Activated T-cell treated with anti-CD3 and anti-CD28 coated beads for 4 hours (primary cell): ENCODE measurements around the gene VWCE.
"Not testable (repeated sequence)": the region's sequence is repeated elsewhere in the genome, so short reads cannot be mapped to it uniquely, and the experiment has no call there.

ENCODE experiments used
- DNase-seq: peaks from one replicate; pipeline ENCODE4 v3.0.0-alpha.2; 2020

The VWCE gene

GRCh38 chr11:61250796-61251765, 44.0 kb downstream of the VWCE start:
- DNase-seq = not testable (repeated sequence)

DNA sequence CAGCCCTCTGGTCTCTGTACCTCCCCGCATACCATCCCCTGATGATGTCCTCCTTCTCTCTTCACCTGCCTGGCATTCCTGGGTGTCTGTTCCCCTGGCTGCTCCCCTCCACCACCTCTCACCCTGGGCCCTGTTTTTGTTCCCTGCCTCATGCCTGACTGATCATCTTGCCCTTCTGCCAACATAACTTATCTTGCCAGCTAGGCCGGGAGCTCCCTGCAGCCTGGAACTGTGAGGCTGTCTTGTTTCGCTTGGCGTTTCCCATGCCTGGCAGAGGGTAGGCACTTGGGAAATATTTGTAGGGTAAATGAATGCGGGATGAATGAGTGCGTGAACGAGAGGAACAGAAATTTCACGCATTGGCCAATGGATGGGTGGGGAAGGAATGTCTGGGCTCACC, 45.9 kb downstream of the VWCE start:
- DNase-seq = not testable (repeated sequence)

DNA sequence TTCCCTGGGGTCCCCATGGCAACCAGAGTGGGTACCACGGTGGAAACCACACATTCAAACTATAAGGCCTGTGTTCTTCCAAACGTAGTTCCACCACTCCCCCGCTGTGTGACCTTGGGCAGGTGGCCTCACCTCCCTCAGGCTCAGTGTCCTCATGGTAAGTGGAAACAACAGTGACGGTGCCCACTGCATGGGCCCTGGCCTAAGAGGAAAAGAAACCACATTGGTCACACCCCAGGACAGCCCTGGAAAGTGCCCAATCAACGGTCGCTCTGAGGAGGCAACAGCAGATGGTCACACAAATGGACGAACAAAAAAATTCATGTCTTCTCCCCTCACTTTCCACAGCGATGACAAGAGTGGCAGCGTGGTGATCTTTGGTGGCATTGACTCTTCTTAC, 47.0 kb downstream of the VWCE start:
- not testable (repeated sequence) for DNase-seq

GRCh38 chr11:61245284-61245964, 49.7 kb downstream of the VWCE start:
- DNase-seq = not testable (repeated sequence)

GRCh38 chr11:61241526-61241925, 53.6 kb downstream of the VWCE start:
- DNase-seq = not testable (repeated sequence)

GRCh38 chr11:61240875-61241274, 54.2 kb downstream of the VWCE start, which contains the start of gene PGA5:
TSS of gene PGA5 (plus strand) at chr11:61241175. CDS start at chr11:61241227, 52 bp downstream.
- not testable (repeated sequence) for DNase-seq

- DNase-seq = not testable (repeated sequence)
Observed at GRCh38 chr11:61240288-61240687, 54.8 kb downstream of the VWCE start.

DNA sequence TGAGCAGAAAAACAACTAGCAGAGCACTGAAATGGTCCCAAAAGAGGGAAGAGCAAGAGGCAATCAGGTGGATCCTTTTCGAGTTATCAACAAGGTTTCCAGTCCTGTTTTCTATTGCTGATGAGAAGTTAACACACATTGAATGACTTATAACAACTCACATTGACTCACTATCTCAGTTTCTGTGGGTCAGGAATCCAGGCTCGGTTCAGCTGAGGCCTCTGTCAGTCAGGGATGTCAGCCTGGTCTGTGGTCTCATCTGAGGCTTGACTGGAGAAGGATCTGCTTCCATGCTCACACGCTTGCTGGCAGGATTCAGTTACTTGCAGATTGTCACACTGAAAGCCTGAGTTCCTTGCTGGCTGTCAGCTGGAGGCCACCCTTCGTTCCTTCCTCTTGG, 58.0 kb downstream of the VWCE start:
- DNase-seq = not testable (repeated sequence)

DNA sequence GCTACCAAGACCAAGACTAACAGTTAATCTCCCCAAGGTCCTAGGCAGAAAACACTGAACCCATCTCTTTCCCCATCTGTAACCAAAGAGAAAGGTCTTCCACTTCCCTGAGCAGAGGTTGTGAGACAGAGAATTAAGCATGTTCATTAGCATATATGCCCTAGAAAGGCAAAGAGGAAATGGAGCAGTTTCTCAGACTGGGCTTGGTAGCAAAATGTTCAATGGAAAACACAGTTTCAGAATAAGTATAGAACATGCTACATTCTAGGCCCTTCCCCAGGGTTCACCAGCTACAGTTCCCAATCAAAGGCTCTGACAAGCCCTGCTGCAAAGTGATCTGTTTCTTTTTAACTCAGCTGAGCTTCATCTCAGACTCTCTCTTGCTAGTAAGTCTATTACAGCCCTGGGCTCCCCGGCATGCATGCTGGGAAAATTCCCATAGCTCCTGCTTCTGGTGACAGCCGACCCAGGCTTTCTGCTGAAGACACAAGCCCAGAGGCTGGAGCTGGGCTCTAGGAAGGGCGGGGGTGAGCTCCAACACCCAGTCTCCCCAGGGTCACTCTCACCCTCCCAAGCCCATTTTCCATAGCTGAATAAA, 62.5 kb downstream of the VWCE start:
- not testable (repeated sequence) for DNase-seq

DNA sequence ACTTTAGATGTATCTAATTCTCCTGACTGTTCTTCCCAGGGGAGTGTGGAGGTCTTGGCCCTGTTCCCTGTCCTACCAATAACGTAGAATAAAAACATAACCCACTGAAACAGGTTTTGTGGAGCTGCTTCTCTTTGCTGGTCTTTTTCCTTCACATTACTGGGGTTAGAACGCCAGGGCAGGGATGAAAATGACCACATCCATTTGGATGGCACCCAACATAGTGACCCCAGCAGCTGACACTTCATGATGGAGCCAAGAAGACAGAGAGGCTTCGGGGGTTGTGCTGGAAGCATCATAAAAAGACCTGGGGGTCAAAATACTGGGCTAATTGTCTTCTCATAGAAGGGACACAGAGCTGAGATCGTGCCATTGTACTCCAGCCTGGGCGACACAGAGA, 63.5 kb downstream of the VWCE start:
- not testable (repeated sequence) for DNase-seq

GRCh38 chr11:61231033-61231432, 64.1 kb downstream of the VWCE start:
- DNase-seq = not testable (repeated sequence)

DNA sequence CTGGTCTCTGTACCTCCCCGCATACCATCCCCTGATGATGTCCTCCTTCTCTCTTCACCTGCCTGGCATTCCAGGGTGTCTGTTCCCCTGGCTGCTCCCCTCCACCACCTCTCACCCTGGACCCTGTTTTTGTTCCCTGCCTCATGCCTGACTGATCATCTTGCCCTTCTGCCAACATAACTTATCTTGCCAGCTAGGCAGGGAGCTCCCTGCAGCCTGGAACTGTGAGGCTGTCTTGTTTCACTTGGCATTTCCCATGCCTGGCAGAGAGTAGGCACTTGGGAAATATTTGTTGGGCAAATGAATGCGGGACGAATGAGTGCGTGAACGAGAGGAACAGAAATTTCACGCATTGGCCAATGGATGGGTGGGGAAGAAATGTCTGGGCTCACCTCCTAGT, 65.7 kb downstream of the VWCE start:
- DNase-seq = not testable (repeated sequence)

- DNase-seq = not testable (repeated sequence)
Observed at GRCh38 chr11:61226457-61227137, 68.5 kb downstream of the VWCE start.

GRCh38 chr11:61222692-61223091, 72.4 kb downstream of the VWCE start:
- DNase-seq = not testable (repeated sequence)

DNA sequence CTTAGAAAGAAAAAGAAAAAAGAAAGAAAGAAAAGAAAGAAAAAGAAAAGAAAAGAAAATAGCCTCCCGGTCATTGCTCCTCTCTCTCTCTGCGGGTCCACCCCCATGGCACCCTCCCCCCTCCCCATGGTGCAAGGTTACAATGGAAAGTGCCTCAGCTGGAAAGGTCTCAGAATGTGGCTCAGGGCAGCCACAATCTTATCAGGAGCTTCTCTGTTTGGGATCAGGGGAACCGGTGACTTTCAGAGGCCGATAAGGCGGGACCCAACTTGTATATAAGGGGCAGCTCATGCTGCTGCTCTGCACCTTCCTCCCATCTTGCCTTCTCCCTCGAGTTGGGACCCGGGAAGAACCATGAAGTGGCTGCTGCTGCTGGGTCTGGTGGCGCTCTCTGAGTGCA, 73.1 kb downstream of the VWCE start, which contains the start of gene PGA4:
Gene PGA4 (plus strand): TSS at position 301 of the 400 bp plus-strand sequence. CDS start 54 bp downstream, at position 355.
- not testable (repeated sequence) for DNase-seq

GRCh38 chr11:61219016-61219415, 76.1 kb downstream of the VWCE start:
- DNase-seq = not testable (repeated sequence)

GRCh38 chr11:61218306-61218705, 76.8 kb downstream of the VWCE start:
- DNase-seq = not testable (repeated sequence)

- DNase-seq = not testable (repeated sequence)
Observed at GRCh38 chr11:61213711-61214324, 81.3 kb downstream of the VWCE start.

- not testable (repeated sequence) for DNase-seq
Observed at GRCh38 chr11:61212202-61212601, 82.9 kb downstream of the VWCE start.

- DNase-seq = not testable (repeated sequence)
Observed at GRCh38 chr11:61211327-61211952, 83.7 kb downstream of the VWCE start.

DNA sequence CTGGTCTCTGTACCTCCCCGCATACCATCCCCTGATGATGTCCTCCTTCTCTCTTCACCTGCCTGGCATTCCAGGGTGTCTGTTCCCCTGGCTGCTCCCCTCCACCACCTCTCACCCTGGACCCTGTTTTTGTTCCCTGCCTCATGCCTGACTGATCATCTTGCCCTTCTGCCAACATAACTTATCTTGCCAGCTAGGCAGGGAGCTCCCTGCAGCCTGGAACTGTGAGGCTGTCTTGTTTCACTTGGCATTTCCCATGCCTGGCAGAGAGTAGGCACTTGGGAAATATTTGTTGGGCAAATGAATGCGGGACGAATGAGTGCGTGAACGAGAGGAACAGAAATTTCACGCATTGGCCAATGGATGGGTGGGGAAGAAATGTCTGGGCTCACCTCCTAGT, 84.5 kb downstream of the VWCE start:
- not testable (repeated sequence) for DNase-seq
